ENCODE results near the gene DLGAP1. TPM values are rescaled to one million over a fixed set of nuclear protein-coding genes. Genes with fewer than 3 reads are reported as not detected.

Gene DLGAP1
- total and polyA plus RNA-seq, 2 experiments from 2014 or later, result 0.13 to 0.22 TPM

- WGBS, 2 experiments (ENCODE audit: low coverage in 1 of 2, low lambda C conversion rate in 2 of 2, missing lambda C conversion rate in 2 of 2), result 4% methylated on average over 9 of the region's 9 CpGs
- Histone ChIP-seq H3K4me1 (ENCODE audit: insufficient read depth) (peaks cover 43% of the 10 kb centered on the region), H3K36me3 (ENCODE audit: low read depth) (no peaks in the 10 kb centered on the region), H3K79me2 (ENCODE audit: insufficient read depth) (peaks cover 22% of the 10 kb centered on the region), H3K9ac (peak overlapping the region; percentile 95), H3K4me3 (peak overlapping the region; percentile 73), H3K4me2 (ENCODE audit: unreplicated experiment) (peak overlapping the region; percentile 93), H3K27ac (peak overlapping the region; percentile 100), H3F3A (ENCODE audit: insufficient read depth) (peaks cover 61% of the 10 kb centered on the region), H2AFZ (peak overlapping the region; percentile 55), H3K9me2 (ENCODE audit: insufficient read depth) (no peaks in the 10 kb centered on the region), H3K9me3 (ENCODE audit: low read depth) (no peaks in the 10 kb centered on the region), H3K27me3 (replicated peaks; ENCODE audit: insufficient read depth) (no peaks in the 10 kb centered on the region), H4K20me1 (ENCODE audit: insufficient read depth) (no peaks in the 10 kb centered on the region)
- peak; percentile 80 for DNase-seq
- TF ChIP-seq EZH2 (IDR thresholded peaks at IDR 0.05; ENCODE audit: insufficient read depth, poor library complexity, severe bottlenecking) (no peak), EZH2phosphoT487 (IDR thresholded peaks at IDR 0.05; ENCODE audit: insufficient read depth, low read depth) (no peak)
- in situ Hi-C loops (cut with MboI), result no loop called here
Observed at GRCh38 chr18:3605954-3606443, 849.1 kb downstream of the DLGAP1 start.

- DNase-seq, result peak; percentile 34
- Histone ChIP-seq H3K4me1 (ENCODE audit: insufficient read depth) (peaks cover 43% of the 10 kb centered on the region), H3K36me3 (ENCODE audit: low read depth) (no peaks in the 10 kb centered on the region), H3K4me2 (ENCODE audit: unreplicated experiment) (peak overlapping the region; percentile 93), H3K9me3 (ENCODE audit: low read depth) (no peaks in the 10 kb centered on the region), H3K9ac (peak overlapping the region; percentile 95), H3F3A (ENCODE audit: insufficient read depth) (peaks cover 61% of the 10 kb centered on the region), H4K20me1 (ENCODE audit: insufficient read depth) (no peaks in the 10 kb centered on the region), H3K79me2 (ENCODE audit: insufficient read depth) (peaks cover 22% of the 10 kb centered on the region), H2AFZ (no peak overlapping the region), H3K27ac (peak overlapping the region; percentile 100), H3K9me2 (ENCODE audit: insufficient read depth) (no peaks in the 10 kb centered on the region), H3K27me3 (replicated peaks; ENCODE audit: insufficient read depth) (no peaks in the 10 kb centered on the region), H3K4me3 (peak overlapping the region; percentile 73)
- in situ Hi-C loops (cut with MboI), result no loop called here
- TF ChIP-seq EZH2 (IDR thresholded peaks at IDR 0.05; ENCODE audit: insufficient read depth, poor library complexity, severe bottlenecking), result no peak
- no peak for TF ChIP-seq EZH2phosphoT487 (IDR thresholded peaks at IDR 0.05; ENCODE audit: insufficient read depth, low read depth)
- WGBS, 2 experiments (ENCODE audit: low coverage in 1 of 2, low lambda C conversion rate in 2 of 2, missing lambda C conversion rate in 2 of 2), result 4 to 7% methylated on average over 5 of the region's 5 CpGs
Observed at GRCh38 chr18:3605486-3605952, 849.6 kb downstream of the DLGAP1 start.

GRCh38 chr18:3604498-3605408 is 850.4 kb downstream of the DLGAP1 start:
- TF ChIP-seq EZH2phosphoT487 (IDR thresholded peaks at IDR 0.05; ENCODE audit: insufficient read depth, low read depth) (no peak), EZH2 (IDR thresholded peaks at IDR 0.05; ENCODE audit: insufficient read depth, poor library complexity, severe bottlenecking) (no peak)
- Histone ChIP-seq H3F3A (ENCODE audit: insufficient read depth) (peaks cover 65% of the 10 kb centered on the region), H3K9me2 (ENCODE audit: insufficient read depth) (no peaks in the 10 kb centered on the region), H3K4me3 (peak overlapping the region; percentile 73), H3K79me2 (ENCODE audit: insufficient read depth) (peaks cover 22% of the 10 kb centered on the region), H3K4me2 (ENCODE audit: unreplicated experiment) (peak overlapping the region; percentile 93), H3K9ac (peak overlapping the region; percentile 95), H3K27me3 (replicated peaks; ENCODE audit: insufficient read depth) (no peaks in the 10 kb centered on the region), H3K9me3 (ENCODE audit: low read depth) (no peaks in the 10 kb centered on the region), H2AFZ (no peak overlapping the region), H3K27ac (peak overlapping the region; percentile 100), H3K4me1 (ENCODE audit: insufficient read depth) (peaks cover 43% of the 10 kb centered on the region), H4K20me1 (ENCODE audit: insufficient read depth) (no peaks in the 10 kb centered on the region), H3K36me3 (ENCODE audit: low read depth) (no peaks in the 10 kb centered on the region)
- peak; percentile 94 for DNase-seq
- WGBS, 2 experiments (ENCODE audit: low coverage in 1 of 2, low lambda C conversion rate in 2 of 2, missing lambda C conversion rate in 2 of 2), result 1 to 2% methylated on average over 12 of the region's 12 CpGs
- in situ Hi-C loops (cut with MboI), result no loop called here

- WGBS, 2 experiments (ENCODE audit: low coverage in 1 of 2, low lambda C conversion rate in 2 of 2, missing lambda C conversion rate in 2 of 2), result 8 to 9% methylated on average over 4 of the region's 4 CpGs
- Histone ChIP-seq H3K79me2 (ENCODE audit: insufficient read depth) (peaks cover 19% of the 10 kb centered on the region), H3K4me1 (ENCODE audit: insufficient read depth) (peaks cover 43% of the 10 kb centered on the region), H3K4me3 (peak overlapping the region; percentile 73), H3K9ac (peak overlapping the region; percentile 95), H3K27ac (peak overlapping the region; percentile 100), H3F3A (ENCODE audit: insufficient read depth) (peaks cover 65% of the 10 kb centered on the region), H3K36me3 (ENCODE audit: low read depth) (no peaks in the 10 kb centered on the region), H3K9me3 (ENCODE audit: low read depth) (no peaks in the 10 kb centered on the region), H4K20me1 (ENCODE audit: insufficient read depth) (no peaks in the 10 kb centered on the region), H3K4me2 (ENCODE audit: unreplicated experiment) (peak overlapping the region; percentile 93), H2AFZ (no peak overlapping the region), H3K27me3 (replicated peaks; ENCODE audit: insufficient read depth) (no peaks in the 10 kb centered on the region), H3K9me2 (ENCODE audit: insufficient read depth) (no peaks in the 10 kb centered on the region)
- in situ Hi-C loops (cut with MboI), result no loop called here
- no peak for DNase-seq
- TF ChIP-seq EZH2phosphoT487 (IDR thresholded peaks at IDR 0.05; ENCODE audit: insufficient read depth, low read depth), result no peak
- TF ChIP-seq EZH2 (IDR thresholded peaks at IDR 0.05; ENCODE audit: insufficient read depth, poor library complexity, severe bottlenecking), result no peak
Observed at GRCh38 chr18:3604235-3604497, 850.9 kb downstream of the DLGAP1 start.
